Osteocyte (in vitro differentiated cells): ENCODE results near the gene GAK. TPM values are rescaled to one million over a fixed set of nuclear protein-coding genes. Genes with fewer than 3 reads are reported as not detected.

Source experiments
- DNase-seq: peaks from one replicate; pipeline ENCODE4 v3.0.0; 2021; ENCODE audit warnings: mixed read lengths; ENCODE audit not compliant: unreplicated experiment; ENCODE audit errors: extremely low spot score
- H3K27ac Mint-ChIP-seq: one replicate; pipeline ENCODE4 v1.8.0; 2021; ENCODE audit warnings: mild to moderate bottlenecking, mixed read lengths; ENCODE audit not compliant: unreplicated experiment
- H3K27me3 Mint-ChIP-seq: one replicate; pipeline ENCODE4 v1.8.0; 2021; ENCODE audit warnings: mixed read lengths; ENCODE audit not compliant: unreplicated experiment
- H3K36me3 Mint-ChIP-seq: one replicate; pipeline ENCODE4 v1.8.0; 2021; ENCODE audit warnings: mixed read lengths; ENCODE audit not compliant: unreplicated experiment
- H3K4me1 Mint-ChIP-seq: one replicate; pipeline ENCODE4 v1.8.0; 2021; ENCODE audit warnings: mixed read lengths; ENCODE audit not compliant: unreplicated experiment
- H3K4me3 Mint-ChIP-seq: one replicate; pipeline ENCODE4 v1.8.0; 2021; ENCODE audit warnings: mild to moderate bottlenecking, moderate library complexity, mixed read lengths; ENCODE audit not compliant: unreplicated experiment
- H3K9me3 Mint-ChIP-seq: one replicate; pipeline ENCODE4 v1.8.0; 2021; ENCODE audit warnings: mixed read lengths; ENCODE audit not compliant: unreplicated experiment
- total RNA-seq: library from RNA; stranded (reverse); gene quantifications from 2 replicates; pipeline ENCODE4 v1.2.1, GENCODE V29; 2021
- TF ChIP-seq, protein P1 (sequence below): fragments of 200-600 bp; sonication (generic); IDR thresholded peaks from 2 replicates; pipeline ENCODE4 v1.5.0; 2021; ENCODE audit warnings: antibody characterized with exemption, mild to moderate bottlenecking, moderate library complexity

GAK gene
- total RNA-seq, 1 donor from 2014 or later, result 93.8 TPM

DNA sequence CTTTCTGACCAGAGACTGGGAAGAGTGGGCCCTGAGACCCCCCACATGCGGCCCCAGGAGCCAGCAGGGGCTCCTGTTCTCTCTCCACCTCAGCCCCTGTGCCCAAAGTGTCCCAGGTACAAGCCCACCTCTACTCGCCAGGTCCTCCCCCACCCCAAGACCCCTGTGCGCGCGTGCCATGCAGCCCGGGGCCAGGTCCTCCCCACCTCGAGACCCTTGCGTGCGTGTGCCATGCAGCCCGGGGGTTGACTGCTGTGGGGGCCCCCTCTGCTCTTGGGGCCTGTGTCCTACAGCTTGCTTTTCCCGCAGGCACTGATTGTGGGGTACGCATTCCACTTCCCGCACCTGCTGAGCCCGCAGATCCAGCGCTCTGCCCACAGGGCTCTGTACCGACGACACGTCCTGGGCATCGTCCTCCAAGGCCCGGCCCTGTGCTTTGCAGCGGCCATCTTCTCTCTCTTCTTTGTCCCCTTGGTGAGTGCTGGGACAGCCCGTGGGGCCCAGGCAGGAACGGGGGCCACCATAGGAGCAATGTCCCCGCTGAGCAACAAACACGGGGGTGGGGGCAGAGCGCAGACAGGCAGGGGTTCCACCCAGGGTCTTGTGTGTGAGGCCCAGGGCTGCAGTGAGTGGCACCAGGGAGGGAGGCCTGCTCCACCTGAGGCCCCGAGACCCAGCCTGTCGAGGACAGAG lies 20.9 kb upstream of the GAK start:
- Mint-ChIP-seq H3K4me3 (no peak overlapping the region), H3K4me1 (no peaks in the 10 kb centered on the region), H3K27me3 (no peaks in the 10 kb centered on the region), H3K27ac (no peak overlapping the region), H3K9me3 (no peaks in the 10 kb centered on the region), H3K36me3 (peaks cover 8% of the 10 kb centered on the region)
- TF ChIP-seq, protein P1, sequence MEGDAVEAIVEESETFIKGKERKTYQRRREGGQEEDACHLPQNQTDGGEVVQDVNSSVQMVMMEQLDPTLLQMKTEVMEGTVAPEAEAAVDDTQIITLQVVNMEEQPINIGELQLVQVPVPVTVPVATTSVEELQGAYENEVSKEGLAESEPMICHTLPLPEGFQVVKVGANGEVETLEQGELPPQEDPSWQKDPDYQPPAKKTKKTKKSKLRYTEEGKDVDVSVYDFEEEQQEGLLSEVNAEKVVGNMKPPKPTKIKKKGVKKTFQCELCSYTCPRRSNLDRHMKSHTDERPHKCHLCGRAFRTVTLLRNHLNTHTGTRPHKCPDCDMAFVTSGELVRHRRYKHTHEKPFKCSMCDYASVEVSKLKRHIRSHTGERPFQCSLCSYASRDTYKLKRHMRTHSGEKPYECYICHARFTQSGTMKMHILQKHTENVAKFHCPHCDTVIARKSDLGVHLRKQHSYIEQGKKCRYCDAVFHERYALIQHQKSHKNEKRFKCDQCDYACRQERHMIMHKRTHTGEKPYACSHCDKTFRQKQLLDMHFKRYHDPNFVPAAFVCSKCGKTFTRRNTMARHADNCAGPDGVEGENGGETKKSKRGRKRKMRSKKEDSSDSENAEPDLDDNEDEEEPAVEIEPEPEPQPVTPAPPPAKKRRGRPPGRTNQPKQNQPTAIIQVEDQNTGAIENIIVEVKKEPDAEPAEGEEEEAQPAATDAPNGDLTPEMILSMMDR, result no peak
- no peak for DNase-seq

DNA sequence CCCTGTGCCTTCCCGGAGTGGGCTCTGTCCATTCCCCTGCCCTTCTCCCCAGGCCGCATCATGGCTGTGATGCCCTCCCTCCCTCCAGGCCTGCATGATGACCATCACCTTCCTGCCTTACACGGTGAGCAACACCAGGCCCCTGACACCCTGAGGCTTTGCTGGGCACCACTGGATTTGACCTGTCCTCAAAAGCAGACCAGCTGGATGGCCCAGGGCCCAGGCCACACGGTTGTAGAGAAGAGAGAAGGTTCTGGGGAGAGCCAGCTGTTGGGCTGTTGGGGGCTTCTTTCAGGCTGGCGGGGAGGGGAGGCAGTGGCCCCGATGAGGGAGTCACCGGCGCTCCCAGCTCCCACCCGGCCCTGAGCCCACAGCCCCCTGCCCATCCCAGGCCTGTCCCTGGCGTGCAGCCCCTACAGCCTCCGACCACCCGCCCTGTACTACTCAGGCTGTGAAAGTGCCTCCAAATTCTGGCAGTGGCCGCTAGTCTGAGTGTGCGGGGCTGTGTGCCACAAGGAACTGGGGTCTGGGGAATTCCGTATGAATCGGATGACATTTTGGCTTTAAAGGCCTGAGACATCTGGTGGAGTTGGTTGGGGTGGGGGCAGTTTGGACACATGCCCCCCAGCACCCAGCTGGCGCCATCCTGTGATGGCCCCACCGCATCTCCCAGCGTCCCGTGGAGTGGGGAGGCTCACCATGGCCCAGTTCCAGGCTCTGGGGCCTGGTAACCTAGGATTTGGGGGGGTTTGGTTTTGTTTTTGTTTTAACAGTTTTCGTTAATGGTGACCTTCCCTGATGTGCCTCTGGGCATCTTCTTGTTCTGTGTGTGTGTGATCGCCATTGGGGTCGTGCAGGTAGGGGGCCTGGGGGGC lies 19.7 kb upstream of the GAK start:
- no peaks in the 10 kb centered on the region for H3K27me3 Mint-ChIP-seq
- peaks cover 6% of the 10 kb centered on the region for H3K36me3 Mint-ChIP-seq
- H3K4me3 Mint-ChIP-seq, result no peak overlapping the region
- TF ChIP-seq, protein P1, result no peak
- H3K27ac Mint-ChIP-seq, result no peak overlapping the region
- no peaks in the 10 kb centered on the region for H3K4me1 Mint-ChIP-seq
- DNase-seq, result no peak
- no peaks in the 10 kb centered on the region for H3K9me3 Mint-ChIP-seq

DNA sequence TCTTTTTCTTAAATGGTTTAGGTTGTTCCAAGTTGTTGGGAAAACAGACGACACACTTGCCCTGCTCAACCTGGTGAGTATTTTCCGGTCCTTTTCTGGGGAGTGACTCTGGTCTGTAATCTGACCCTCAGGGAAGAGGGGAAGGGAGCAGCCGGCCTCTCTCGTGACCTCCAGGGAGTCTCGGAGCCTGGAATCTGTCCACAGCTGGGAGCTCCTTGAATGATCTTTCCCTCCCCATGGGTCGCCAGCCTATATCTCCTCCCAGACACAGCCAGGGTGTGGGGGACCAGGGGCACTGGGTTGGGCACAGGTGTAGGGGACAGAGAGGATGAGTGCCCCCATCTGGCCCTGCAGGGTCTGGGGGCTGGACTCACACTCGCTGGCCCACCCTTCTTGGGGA lies 19.1 kb upstream of the GAK start:
- Mint-ChIP-seq H3K9me3 (no peaks in the 10 kb centered on the region), H3K4me1 (no peaks in the 10 kb centered on the region), H3K4me3 (no peak overlapping the region), H3K36me3 (peaks cover 6% of the 10 kb centered on the region), H3K27ac (no peak overlapping the region), H3K27me3 (no peaks in the 10 kb centered on the region)
- TF ChIP-seq, protein P1, result no peak
- no peak for DNase-seq

DNA sequence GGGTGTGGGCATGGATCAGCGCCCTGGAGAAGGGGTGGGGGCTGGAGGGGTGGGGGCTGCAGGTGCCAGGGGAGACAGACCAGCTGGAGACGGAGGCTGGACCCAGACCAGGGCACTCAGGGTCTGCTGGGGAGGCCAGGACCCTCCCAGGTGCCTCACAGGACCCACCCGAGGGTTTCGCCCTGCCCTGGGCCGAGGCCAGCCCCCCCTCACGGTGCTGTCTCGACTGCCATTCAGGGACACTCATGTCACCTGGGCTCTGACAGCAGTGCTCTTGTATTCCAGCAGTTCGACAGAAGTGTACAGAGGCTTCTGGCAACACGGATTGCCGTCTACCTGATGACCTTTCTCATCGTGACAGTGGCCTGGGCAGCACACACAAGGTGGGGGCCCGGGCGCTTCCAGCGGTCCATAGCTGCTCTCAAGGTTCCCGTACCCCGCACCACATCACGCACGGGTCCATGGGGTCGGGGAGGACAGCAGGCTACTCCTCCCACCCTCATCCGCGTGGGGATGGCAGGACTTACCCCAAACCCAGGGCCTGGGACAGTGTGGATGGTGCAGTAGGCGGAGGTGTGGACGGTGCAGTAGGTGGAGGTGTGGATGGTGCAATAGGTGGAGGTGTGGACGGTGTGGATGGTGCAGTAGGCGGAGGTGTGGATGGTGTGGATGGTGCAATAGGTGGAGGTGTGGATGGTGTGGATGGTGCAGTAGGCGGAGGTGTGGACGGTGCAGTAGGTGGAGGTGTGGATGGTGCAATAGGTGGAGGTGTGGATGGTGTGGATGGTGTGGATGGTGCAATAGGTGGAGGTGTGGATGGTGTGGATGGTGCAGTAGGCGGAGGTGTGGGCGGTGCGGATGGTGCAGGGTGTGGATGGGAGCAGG lies 18.3 kb upstream of the GAK start:
- Mint-ChIP-seq H3K4me1 (peaks cover 2% of the 10 kb centered on the region), H3K27me3 (no peaks in the 10 kb centered on the region), H3K36me3 (peaks cover 6% of the 10 kb centered on the region), H3K9me3 (no peaks in the 10 kb centered on the region), H3K27ac (no peak overlapping the region), H3K4me3 (no peak overlapping the region)
- TF ChIP-seq, protein P1, result no peak
- DNase-seq, result no peak
